ENCODE data around the gene AK1. TPM values are rescaled to one million over a fixed set of nuclear protein-coding genes. Genes with fewer than 3 reads are reported as not detected.
"Not testable (repeated sequence)": the region's sequence is repeated elsewhere in the genome, so short reads cannot be mapped to it uniquely, and the experiment has no call there.

AK1 gene
- total RNA-seq, 1 donor from 2014 or later = 359 TPM

- not testable (repeated sequence) for H3K27me3 ChIP-seq (ENCODE audit: control insufficient read depth in 3 of 3, insufficient read depth in 3 of 3, low read length in 3 of 3); H3K9me3 ChIP-seq (ENCODE audit: control insufficient read depth in 3 of 3, low read length in 3 of 3)
- Histone ChIP-seq H3K36me3 (ENCODE audit: control insufficient read depth in 3 of 3, insufficient read depth in 3 of 3, low read length in 3 of 3) (peaks cover 0 to 21% (median 17%) of the 10 kb centered on the region in 3 donors), H3K4me3 (ENCODE audit: low read length in 3 of 3) (peak overlapping the region in 1 of 3 donors; percentile 49), H3K27ac (ENCODE audit: low read depth, low read length) (peak overlapping the region; percentile 49), H3K4me1 (ENCODE audit: control insufficient read depth in 3 of 3, insufficient read depth in 3 of 3, low read length in 3 of 3) (peaks cover 44 to 49% (median 46%) of the 10 kb centered on the region in 3 donors), H3K9ac (ENCODE audit: low read depth in 1 of 3, low read length in 3 of 3) (peak overlapping the region in 2 of 3 donors; percentile 20 to 66)
Observed at GRCh38 chr9:127845619-127846018, 31.9 kb downstream of the AK1 start.

GRCh38 chr9:127844821-127845359, 32.6 kb downstream of the AK1 start:
- Histone ChIP-seq H3K27ac (ENCODE audit: low read depth, low read length) (peak overlapping the region; percentile 49), H3K9ac (ENCODE audit: low read depth in 1 of 3, low read length in 3 of 3) (peak overlapping the region in 1 of 3 donors; percentile 40), H3K9me3 (ENCODE audit: control insufficient read depth in 3 of 3, low read length in 3 of 3) (no peaks in the 10 kb centered on the region), H3K4me3 (ENCODE audit: low read length in 3 of 3) (peak overlapping the region in 1 of 3 donors; percentile 49), H3K36me3 (ENCODE audit: control insufficient read depth in 3 of 3, insufficient read depth in 3 of 3, low read length in 3 of 3) (peaks cover 0 to 21% (median 20%) of the 10 kb centered on the region in 3 donors), H3K27me3 (ENCODE audit: control insufficient read depth in 3 of 3, insufficient read depth in 3 of 3, low read length in 3 of 3) (no peaks in the 10 kb centered on the region), H3K4me1 (ENCODE audit: control insufficient read depth in 3 of 3, insufficient read depth in 3 of 3, low read length in 3 of 3) (peaks cover 47 to 54% (median 53%) of the 10 kb centered on the region in 3 donors)

DNA sequence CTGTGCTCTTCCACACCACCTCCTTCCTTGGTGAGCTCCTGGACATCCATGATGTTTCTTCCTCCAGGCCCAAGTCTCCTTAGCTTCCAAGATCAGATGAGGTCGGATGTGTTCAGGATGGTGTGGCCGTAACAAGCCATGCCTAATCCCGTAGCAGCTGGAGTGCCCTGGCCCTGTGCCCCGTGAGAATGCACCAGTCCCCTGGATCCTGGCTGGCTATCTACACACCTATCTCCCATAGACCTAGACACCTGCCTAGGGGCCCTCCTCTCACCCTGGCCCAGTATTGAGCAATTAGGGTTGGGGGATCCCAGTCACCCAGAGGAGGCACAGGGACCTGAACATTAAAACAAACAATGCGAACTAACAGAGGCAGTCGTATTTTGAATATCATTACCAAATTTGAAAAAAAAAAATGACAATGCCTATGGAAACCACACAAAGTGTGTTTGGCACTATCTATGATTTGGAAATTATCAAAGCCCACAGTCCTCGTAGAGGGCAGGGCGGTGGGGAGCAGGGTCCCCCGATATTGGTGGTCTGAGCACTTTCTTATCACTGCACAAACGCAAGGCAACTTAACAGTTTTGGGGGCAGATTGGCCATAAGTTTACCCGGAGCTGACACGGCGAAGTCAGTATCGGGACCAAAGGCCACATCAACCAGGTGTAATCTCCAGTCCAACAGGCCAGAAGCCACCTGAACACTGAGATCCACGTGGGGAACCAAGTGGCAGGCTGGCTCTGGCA, 36.2 kb downstream of the AK1 start:
- peak overlapping the region in 2 of 3 donors; percentile 8 to 20 for H3K9ac ChIP-seq (ENCODE audit: low read depth in 1 of 3, low read length in 3 of 3)

DNA sequence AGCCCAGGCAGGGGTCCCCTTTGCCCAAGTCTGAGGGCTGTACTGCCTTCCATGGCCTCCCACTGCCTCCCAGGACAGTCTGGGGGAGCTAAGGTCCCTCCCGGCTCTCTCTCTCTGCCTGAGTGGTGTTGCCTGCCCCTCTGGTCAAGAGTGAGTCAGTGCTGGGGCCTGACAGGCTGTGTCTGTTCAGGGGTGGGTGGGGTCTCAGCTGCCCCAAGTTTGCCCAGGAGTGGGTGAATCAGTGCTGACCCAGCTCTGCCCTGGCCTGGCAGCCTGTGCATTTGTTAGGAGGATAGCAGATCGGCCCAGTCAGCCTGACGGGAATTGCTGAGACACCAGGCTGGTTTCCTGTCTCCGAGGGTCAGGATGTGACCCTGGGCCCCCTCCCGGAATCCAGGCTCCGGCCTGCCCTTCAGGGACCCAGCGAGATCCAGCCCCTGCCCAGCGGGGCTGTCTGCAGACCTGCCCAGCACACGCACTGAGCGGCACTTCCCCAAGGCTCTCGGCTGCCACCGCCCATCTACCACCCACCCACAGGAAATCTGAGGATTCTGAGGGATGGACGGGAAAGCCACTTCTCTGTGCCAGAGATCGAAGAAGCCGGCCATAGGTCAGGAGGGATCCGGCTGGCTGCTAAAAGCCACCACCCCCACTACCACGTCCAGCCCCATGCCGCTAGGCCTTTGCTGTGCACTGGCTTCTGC, 38.9 kb downstream of the AK1 start:
- peak overlapping the region; percentile 89 for H3K27ac ChIP-seq (ENCODE audit: low read depth, low read length)
- H3K9ac ChIP-seq (ENCODE audit: low read depth in 1 of 3, low read length in 3 of 3) = peak overlapping the region; percentile 45 to 68 (median 66)
- no peaks in the 10 kb centered on the region for H3K27me3 ChIP-seq (ENCODE audit: control insufficient read depth in 3 of 3, insufficient read depth in 3 of 3, low read length in 3 of 3)
- H3K9me3 ChIP-seq (ENCODE audit: control insufficient read depth in 3 of 3, low read length in 3 of 3) = no peaks in the 10 kb centered on the region
- H3K4me3 ChIP-seq (ENCODE audit: low read length in 3 of 3) = peak overlapping the region in 1 of 3 donors; percentile 41
- peaks cover 50 to 67% (median 62%) of the 10 kb centered on the region in 3 donors for H3K4me1 ChIP-seq (ENCODE audit: control insufficient read depth in 3 of 3, insufficient read depth in 3 of 3, low read length in 3 of 3)
- H3K36me3 ChIP-seq (ENCODE audit: control insufficient read depth in 3 of 3, insufficient read depth in 3 of 3, low read length in 3 of 3) = peaks cover 0 to 18% (median 14%) of the 10 kb centered on the region in 3 donors

More for the DNA sequence above, 36.2 kb downstream of the AK1 start:
- Histone ChIP-seq H3K36me3 (ENCODE audit: control insufficient read depth in 3 of 3, insufficient read depth in 3 of 3, low read length in 3 of 3) (peaks cover 0 to 18% (median 10%) of the 10 kb centered on the region in 3 donors), H3K9me3 (ENCODE audit: control insufficient read depth in 3 of 3, low read length in 3 of 3) (no peaks in the 10 kb centered on the region), H3K4me3 (ENCODE audit: low read length in 3 of 3) (no peak overlapping the region), H3K27me3 (ENCODE audit: control insufficient read depth in 3 of 3, insufficient read depth in 3 of 3, low read length in 3 of 3) (no peaks in the 10 kb centered on the region), H3K4me1 (ENCODE audit: control insufficient read depth in 3 of 3, insufficient read depth in 3 of 3, low read length in 3 of 3) (peaks cover 53 to 70% (median 67%) of the 10 kb centered on the region in 3 donors), H3K27ac (ENCODE audit: low read depth, low read length) (peak overlapping the region; percentile 25)

DNA sequence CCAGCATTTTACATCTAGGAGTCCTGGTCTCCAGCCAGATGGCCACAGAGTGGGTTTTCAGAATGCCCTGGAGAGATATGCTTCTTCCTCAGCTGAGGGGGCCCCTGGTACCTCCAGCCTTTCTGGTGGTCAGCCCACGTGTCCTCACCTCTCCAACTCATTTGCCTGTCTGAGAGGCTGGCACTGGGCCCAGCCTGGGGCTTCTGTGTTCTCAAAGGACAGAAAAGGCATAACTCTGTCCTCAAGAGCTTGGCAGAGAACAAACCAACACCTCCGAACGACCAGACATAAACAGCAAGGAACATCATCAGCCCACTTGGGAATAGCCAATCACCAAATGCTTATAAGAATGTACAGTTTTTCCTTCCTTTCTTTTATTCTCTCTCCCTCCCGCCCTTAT, 40.1 kb downstream of the AK1 start:
- peaks cover 52 to 67% (median 63%) of the 10 kb centered on the region in 3 donors for H3K4me1 ChIP-seq (ENCODE audit: control insufficient read depth in 3 of 3, insufficient read depth in 3 of 3, low read length in 3 of 3)
- H3K36me3 ChIP-seq (ENCODE audit: control insufficient read depth in 3 of 3, insufficient read depth in 3 of 3, low read length in 3 of 3) = peaks cover 0 to 13% (median 12%) of the 10 kb centered on the region in 3 donors
- peak overlapping the region in 1 of 3 donors; percentile 8 for H3K9ac ChIP-seq (ENCODE audit: low read depth in 1 of 3, low read length in 3 of 3)
- no peaks in the 10 kb centered on the region for H3K9me3 ChIP-seq (ENCODE audit: control insufficient read depth in 3 of 3, low read length in 3 of 3)
- H3K27ac ChIP-seq (ENCODE audit: low read depth, low read length) = peak overlapping the region; percentile 89
- no peak overlapping the region for H3K4me3 ChIP-seq (ENCODE audit: low read length in 3 of 3)
- no peaks in the 10 kb centered on the region for H3K27me3 ChIP-seq (ENCODE audit: control insufficient read depth in 3 of 3, insufficient read depth in 3 of 3, low read length in 3 of 3)

DNA sequence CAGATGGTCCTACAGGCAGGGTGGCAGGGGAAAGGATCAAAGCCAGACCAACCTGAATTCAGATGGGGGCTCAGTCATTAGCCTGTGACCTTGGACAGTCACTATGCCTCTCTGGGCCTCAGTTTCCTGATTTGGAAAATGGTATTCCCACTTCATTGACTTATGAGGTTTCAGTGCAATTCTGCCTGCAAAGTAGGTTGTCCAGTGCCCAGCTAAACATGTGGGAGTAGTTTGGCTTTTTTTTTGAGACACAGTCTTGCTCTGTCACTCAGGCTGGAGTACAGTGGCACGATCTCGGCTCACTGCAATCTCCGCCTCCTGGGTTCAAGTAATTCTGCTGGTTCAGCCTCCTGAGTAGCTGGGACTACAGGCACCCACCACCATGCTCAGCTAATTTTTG, 40.9 kb downstream of the AK1 start:
- not testable (repeated sequence) for H3K36me3 ChIP-seq (ENCODE audit: control insufficient read depth in 3 of 3, insufficient read depth in 3 of 3, low read length in 3 of 3); H3K27me3 ChIP-seq (ENCODE audit: control insufficient read depth in 3 of 3, insufficient read depth in 3 of 3, low read length in 3 of 3); H3K9me3 ChIP-seq (ENCODE audit: control insufficient read depth in 3 of 3, low read length in 3 of 3)
- Histone ChIP-seq H3K9ac (ENCODE audit: low read depth in 1 of 3, low read length in 3 of 3) (peak overlapping the region in 1 of 3 donors; percentile 50), H3K27ac (ENCODE audit: low read depth, low read length) (peak overlapping the region; percentile 89), H3K4me1 (ENCODE audit: control insufficient read depth in 3 of 3, insufficient read depth in 3 of 3, low read length in 3 of 3) (peaks cover 53 to 65% (median 62%) of the 10 kb centered on the region in 3 donors), H3K4me3 (ENCODE audit: low read length in 3 of 3) (peak overlapping the region in 2 of 3 donors; percentile 9 to 22)

- H3K9ac ChIP-seq (ENCODE audit: low read depth in 1 of 3, low read length in 3 of 3) = peak overlapping the region in 1 of 3 donors; percentile 62
- H3K27me3 ChIP-seq (ENCODE audit: control insufficient read depth in 3 of 3, insufficient read depth in 3 of 3, low read length in 3 of 3) = no peaks in the 10 kb centered on the region
- H3K4me3 ChIP-seq (ENCODE audit: low read length in 3 of 3) = peak overlapping the region in 2 of 3 donors; percentile 22 to 24
- H3K9me3 ChIP-seq (ENCODE audit: control insufficient read depth in 3 of 3, low read length in 3 of 3) = no peaks in the 10 kb centered on the region
- H3K27ac ChIP-seq (ENCODE audit: low read depth, low read length) = peak overlapping the region; percentile 89
- peaks cover 0 to 7% (median 7%) of the 10 kb centered on the region in 3 donors for H3K36me3 ChIP-seq (ENCODE audit: control insufficient read depth in 3 of 3, insufficient read depth in 3 of 3, low read length in 3 of 3)
- peaks cover 50 to 61% (median 59%) of the 10 kb centered on the region in 3 donors for H3K4me1 ChIP-seq (ENCODE audit: control insufficient read depth in 3 of 3, insufficient read depth in 3 of 3, low read length in 3 of 3)
Observed at GRCh38 chr9:127835991-127836516, 41.4 kb downstream of the AK1 start.

DNA sequence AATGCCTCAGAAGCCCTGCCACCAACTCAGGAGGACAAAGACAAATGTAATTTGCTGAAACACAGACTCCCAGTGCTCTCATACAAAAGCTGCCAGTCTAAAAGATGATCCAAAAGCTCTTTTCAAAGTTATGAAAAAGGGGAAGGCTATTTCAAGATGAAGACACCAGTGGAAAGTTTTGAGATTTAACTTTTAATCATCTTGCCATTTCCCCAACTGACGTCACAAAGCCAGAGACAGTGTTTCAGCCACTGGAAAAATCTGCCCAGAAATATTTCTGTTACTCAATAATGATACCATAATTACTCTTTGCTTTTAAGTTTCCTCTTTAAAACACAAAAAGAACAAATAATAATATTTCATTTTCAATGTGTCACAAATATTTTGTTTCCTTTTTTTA, 43.9 kb downstream of the AK1 start:
- H3K27me3 ChIP-seq (ENCODE audit: control insufficient read depth in 3 of 3, insufficient read depth in 3 of 3, low read length in 3 of 3) = no peaks in the 10 kb centered on the region
- peaks cover 3 to 6% (median 3%) of the 10 kb centered on the region in 3 donors for H3K36me3 ChIP-seq (ENCODE audit: control insufficient read depth in 3 of 3, insufficient read depth in 3 of 3, low read length in 3 of 3)
- H3K9ac ChIP-seq (ENCODE audit: low read depth in 1 of 3, low read length in 3 of 3) = no peak overlapping the region
- H3K9me3 ChIP-seq (ENCODE audit: control insufficient read depth in 3 of 3, low read length in 3 of 3) = no peaks in the 10 kb centered on the region
- H3K27ac ChIP-seq (ENCODE audit: low read depth, low read length) = peak overlapping the region; percentile 72
- peaks cover 45 to 55% (median 49%) of the 10 kb centered on the region in 3 donors for H3K4me1 ChIP-seq (ENCODE audit: control insufficient read depth in 3 of 3, insufficient read depth in 3 of 3, low read length in 3 of 3)
- no peak overlapping the region for H3K4me3 ChIP-seq (ENCODE audit: low read length in 3 of 3)

DNA sequence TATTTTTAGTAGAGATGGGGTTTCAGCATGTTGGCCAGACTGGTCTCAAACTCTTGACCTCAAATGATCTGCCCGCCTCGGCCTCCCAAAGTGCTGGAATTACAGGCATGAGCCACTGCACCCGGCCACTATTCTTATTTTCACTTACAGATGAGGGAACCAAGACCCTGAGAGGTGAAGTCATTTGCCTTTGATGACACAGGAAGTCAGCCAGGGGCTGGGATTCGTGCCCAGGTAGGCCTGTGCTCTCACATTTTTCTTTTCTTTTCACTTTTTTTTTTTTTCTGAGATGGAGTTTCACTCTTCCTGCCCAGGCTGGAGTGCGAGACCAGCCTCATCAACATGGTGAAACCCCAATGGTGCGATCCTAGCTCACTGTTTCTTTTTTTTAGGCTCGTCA, 45.2 kb downstream of the AK1 start:
- no peak overlapping the region for H3K27ac ChIP-seq (ENCODE audit: low read depth, low read length)
- H3K4me1 ChIP-seq (ENCODE audit: control insufficient read depth in 3 of 3, insufficient read depth in 3 of 3, low read length in 3 of 3) = peaks cover 42 to 51% (median 43%) of the 10 kb centered on the region in 3 donors
- no peaks in the 10 kb centered on the region for H3K9me3 ChIP-seq (ENCODE audit: control insufficient read depth in 3 of 3, low read length in 3 of 3)
- H3K36me3 ChIP-seq (ENCODE audit: control insufficient read depth in 3 of 3, insufficient read depth in 3 of 3, low read length in 3 of 3) = peaks cover 3 to 6% (median 3%) of the 10 kb centered on the region in 3 donors
- H3K27me3 ChIP-seq (ENCODE audit: control insufficient read depth in 3 of 3, insufficient read depth in 3 of 3, low read length in 3 of 3) = no peaks in the 10 kb centered on the region
- H3K4me3 ChIP-seq (ENCODE audit: low read length in 3 of 3) = no peak overlapping the region
- no peak overlapping the region for H3K9ac ChIP-seq (ENCODE audit: low read depth in 1 of 3, low read length in 3 of 3)
